H9 (cell line): ENCODE data around the gene SET. TPM values are rescaled to one million over a fixed set of nuclear protein-coding genes. Genes with fewer than 3 reads are reported as not detected.

Source experiments
- DNase-seq: peaks from one replicate; pipeline ENCODE4 v3.0.0-alpha.2; 2017
- H2AFZ ChIP-seq: one replicate; pipeline ENCODE4 v1.6.1; 2013; ENCODE audit warnings: mild to moderate bottlenecking, low read length, control low read depth, moderate library complexity
- H2AK5ac ChIP-seq: 2 replicates; pipeline ENCODE4 v1.6.1; 2013; ENCODE audit warnings: low read length, control low read depth, mixed read lengths; ENCODE audit not compliant: insufficient read length
- H2BK120ac ChIP-seq: one replicate; pipeline ENCODE4 v1.6.1; 2013; ENCODE audit warnings: low read depth, mild to moderate bottlenecking, low read length, control low read depth, inconsistent platforms; ENCODE audit not compliant: poor library complexity, severe bottlenecking
- H2BK12ac ChIP-seq: 2 replicates; pipeline ENCODE4 v1.6.1; 2013; ENCODE audit warnings: low read length, control low read depth, mixed read lengths, low read depth; ENCODE audit not compliant: insufficient read length
- H2BK15ac ChIP-seq: 2 replicates; pipeline ENCODE4 v1.6.1; 2013; ENCODE audit warnings: low read depth, low read length, control low read depth
- H2BK20ac ChIP-seq: one replicate; pipeline ENCODE4 v1.6.1; 2013; ENCODE audit warnings: low read depth, mild to moderate bottlenecking, low read length, control low read depth, inconsistent platforms; ENCODE audit not compliant: poor library complexity, severe bottlenecking
- H2BK5ac ChIP-seq: 2 replicates; pipeline ENCODE4 v1.6.1; 2013; ENCODE audit warnings: low read length, control low read depth, mixed read lengths; ENCODE audit not compliant: insufficient read length
- H3K14ac ChIP-seq: 2 replicates; pipeline ENCODE4 v1.6.1; 2013; ENCODE audit warnings: low read length, control low read depth; ENCODE audit not compliant: insufficient read depth
- H3K18ac ChIP-seq: 2 replicates; pipeline ENCODE4 v1.6.1; 2013; ENCODE audit warnings: low read depth, mild to moderate bottlenecking, mixed read lengths, low read length, control low read depth; ENCODE audit not compliant: insufficient read length
- H3K23ac ChIP-seq: 2 replicates; pipeline ENCODE4 v1.6.1; 2013; ENCODE audit warnings: low read length, control low read depth, mixed read lengths, low read depth; ENCODE audit not compliant: insufficient read length
- H3K23me2 ChIP-seq: 2 replicates; pipeline ENCODE4 v1.6.1; 2013; ENCODE audit warnings: low read depth, mild to moderate bottlenecking, mixed read lengths, low read length, control low read depth; ENCODE audit not compliant: insufficient read length, poor library complexity, severe bottlenecking
- H3K27ac ChIP-seq: 2 replicates; pipeline ENCODE4 v1.5.1; 2013; ENCODE audit warnings: low read length, control low read depth, mixed read lengths, low read depth; ENCODE audit not compliant: insufficient read length
- H3K27me3 ChIP-seq: 2 replicates; pipeline ENCODE4 v1.6.1; 2013; ENCODE audit warnings: low read length, control low read depth, inconsistent platforms; ENCODE audit not compliant: insufficient read depth
- H3K4ac ChIP-seq: 2 replicates; pipeline ENCODE4 v1.6.1; 2013; ENCODE audit warnings: low read depth, mild to moderate bottlenecking, control low read depth, inconsistent platforms, low read length, moderate library complexity
- H3K4me1 ChIP-seq: 2 replicates; pipeline ENCODE4 v1.6.1; 2013; ENCODE audit warnings: low read length, control low read depth, inconsistent platforms; ENCODE audit not compliant: insufficient read depth
- H3K4me2 ChIP-seq: 2 replicates; pipeline ENCODE4 v1.6.1; 2013; ENCODE audit warnings: low read length, control low read depth, mixed read lengths; ENCODE audit not compliant: insufficient read length, insufficient read depth
- H3K56ac ChIP-seq: 2 replicates; pipeline ENCODE4 v1.6.1; 2013; ENCODE audit warnings: low read depth, mild to moderate bottlenecking, mixed read lengths, low read length, control low read depth; ENCODE audit not compliant: insufficient read length
- H3K79me1 ChIP-seq: 2 replicates; pipeline ENCODE4 v1.6.1; 2013; ENCODE audit warnings: low read depth, mild to moderate bottlenecking, moderate library complexity, low read length, control low read depth, inconsistent platforms; ENCODE audit not compliant: insufficient read depth, poor library complexity, severe bottlenecking
- H3K79me2 ChIP-seq: 2 replicates; pipeline ENCODE4 v1.6.1; 2013; ENCODE audit warnings: low read length, control low read depth, inconsistent platforms; ENCODE audit not compliant: insufficient read depth
- H3K9ac ChIP-seq: 2 replicates; pipeline ENCODE4 v1.6.1; 2013; ENCODE audit warnings: low read length, control low read depth, mixed read lengths; ENCODE audit not compliant: insufficient read length; ENCODE audit errors: extremely low read depth
- H3K9me3 ChIP-seq: one replicate; pipeline ENCODE4 v1.6.1; 2013; ENCODE audit warnings: low read depth, low read length, inconsistent platforms; ENCODE audit not compliant: control insufficient read depth
- H3T11ph ChIP-seq: one replicate; pipeline ENCODE4 v1.6.1; 2013; ENCODE audit warnings: mild to moderate bottlenecking, low read length, control low read depth, inconsistent platforms
- H4K20me1 ChIP-seq: one replicate; pipeline ENCODE4 v1.6.1; 2013; ENCODE audit not compliant: control insufficient read depth, insufficient read length, insufficient read depth
- H4K5ac ChIP-seq: 2 replicates; pipeline ENCODE4 v1.6.1; 2013; ENCODE audit warnings: low read depth, mild to moderate bottlenecking, mixed read lengths, low read length, control low read depth; ENCODE audit not compliant: insufficient read length
- H4K8ac ChIP-seq: replicated peaks from 2 replicates; pipeline ENCODE4 v1.6.1; 2013; ENCODE audit warnings: low read length, control low read depth, mixed read lengths, low read depth; ENCODE audit not compliant: insufficient read length
- H4K91ac ChIP-seq: 2 replicates; pipeline ENCODE4 v1.6.1; 2013; ENCODE audit warnings: low read depth, mild to moderate bottlenecking, moderate library complexity, mixed read lengths, low read length, control low read depth; ENCODE audit not compliant: insufficient read length
- H3K27ac Mint-ChIP-seq, 3 experiments: 2 replicates in 2 of 3; 3 replicates in 1 of 3; pipeline ENCODE4 v1.8.0; 2020 to 2021; ENCODE audit warnings: mixed read lengths in 3 of 3, mild to moderate bottlenecking in 1 of 3, moderate library complexity in 1 of 3
- H3K27me3 Mint-ChIP-seq: 2 replicates; pipeline ENCODE4 v1.8.0; 2021; ENCODE audit warnings: low read depth, mild to moderate bottlenecking, moderate library complexity, mixed read lengths
- H3K36me3 Mint-ChIP-seq, 3 experiments: 2 replicates in 2 of 3; 3 replicates in 1 of 3; pipeline ENCODE4 v1.8.0; 2020 to 2021; ENCODE audit warnings: low read depth in 3 of 3, mixed read lengths in 3 of 3; ENCODE audit not compliant: insufficient read depth in 1 of 3
- H3K4me1 Mint-ChIP-seq, 2 experiments: 2 replicates each; pipeline ENCODE4 v1.8.0; 2020; ENCODE audit warnings: mixed read lengths in 2 of 2
- H3K4me3 Mint-ChIP-seq, 2 experiments: 2 replicates in 1 of 2; 3 replicates in 1 of 2; pipeline ENCODE4 v1.8.0; 2020 to 2021; ENCODE audit warnings: mild to moderate bottlenecking in 2 of 2, mixed read lengths in 2 of 2, moderate library complexity in 1 of 2
- H3K9me3 Mint-ChIP-seq, 2 experiments: 2 replicates in 1 of 2; 3 replicates in 1 of 2; pipeline ENCODE4 v1.8.0; 2020; ENCODE audit warnings: mild to moderate bottlenecking in 2 of 2, mixed read lengths in 2 of 2, moderate library complexity in 1 of 2
- WGBS: extraction: QIAGEN DNeasy Blood & Tissue Kit; methylation state at CpG from one replicate; pipeline ENCODE4 v1.1.7; 2013; ENCODE audit warnings: missing lambda C conversion rate, low lambda C conversion rate, mixed read lengths; ENCODE audit not compliant: insufficient read length; ENCODE audit errors: extremely low coverage; 5-methylcytosine and 5-hydroxymethylcytosine counted together
- total RNA-seq: library from RNA; stranded (reverse); gene quantifications from 2 replicates; pipeline ENCODE4 v1.2.1, GENCODE V29; 2021
- TF ChIP-seq, protein P1 (sequence below): fragments of 200-600 bp; sonication (generic); conservative IDR thresholded peaks from 3 replicates; pipeline ENCODE4 v1.8.0; 2021; ENCODE audit warnings: antibody characterized with exemption, mild to moderate bottlenecking

The SET gene
- total RNA-seq, 1 experiment from 2014 or later = 1,148 TPM

- no peak overlapping the region for H3K56ac ChIP-seq
- TF ChIP-seq, protein P1, sequence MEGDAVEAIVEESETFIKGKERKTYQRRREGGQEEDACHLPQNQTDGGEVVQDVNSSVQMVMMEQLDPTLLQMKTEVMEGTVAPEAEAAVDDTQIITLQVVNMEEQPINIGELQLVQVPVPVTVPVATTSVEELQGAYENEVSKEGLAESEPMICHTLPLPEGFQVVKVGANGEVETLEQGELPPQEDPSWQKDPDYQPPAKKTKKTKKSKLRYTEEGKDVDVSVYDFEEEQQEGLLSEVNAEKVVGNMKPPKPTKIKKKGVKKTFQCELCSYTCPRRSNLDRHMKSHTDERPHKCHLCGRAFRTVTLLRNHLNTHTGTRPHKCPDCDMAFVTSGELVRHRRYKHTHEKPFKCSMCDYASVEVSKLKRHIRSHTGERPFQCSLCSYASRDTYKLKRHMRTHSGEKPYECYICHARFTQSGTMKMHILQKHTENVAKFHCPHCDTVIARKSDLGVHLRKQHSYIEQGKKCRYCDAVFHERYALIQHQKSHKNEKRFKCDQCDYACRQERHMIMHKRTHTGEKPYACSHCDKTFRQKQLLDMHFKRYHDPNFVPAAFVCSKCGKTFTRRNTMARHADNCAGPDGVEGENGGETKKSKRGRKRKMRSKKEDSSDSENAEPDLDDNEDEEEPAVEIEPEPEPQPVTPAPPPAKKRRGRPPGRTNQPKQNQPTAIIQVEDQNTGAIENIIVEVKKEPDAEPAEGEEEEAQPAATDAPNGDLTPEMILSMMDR = 0 out of 3 replicates have a peak, but pooled peaks have one; percentile 14
- H4K91ac ChIP-seq = no peak overlapping the region
- no CpG with 5 or more reads among the region's 30 CpGs for WGBS
- H2AK5ac ChIP-seq = no peak overlapping the region
- H2AFZ ChIP-seq = no peak overlapping the region
- H3K4me1 ChIP-seq = no peaks in the 10 kb centered on the region; the same call in 1 of the 2 replicates
- no peak overlapping the region for H3K4ac ChIP-seq
- no peak overlapping the region for H3K9ac ChIP-seq
- Mint-ChIP-seq H3K36me3 (peaks cover 4 to 44% (median 31%) of the 10 kb centered on the region in 3 experiments; a peak in 6 of 7 replicates), H3K4me1 (peaks cover 17 to 20% of the 10 kb centered on the region in 2 experiments), H3K27me3 (no peaks in the 10 kb centered on the region; the same call in 1 of the 2 replicates), H3K4me3 (no peak overlapping the region; a peak in 1 of 5 replicates), H3K9me3 (no peaks in the 10 kb centered on the region; a peak in 2 of 5 replicates), H3K27ac (peak overlapping the region in 1 of 3 experiments; percentile 31; a peak in 2 of 7 replicates)
- no peaks in the 10 kb centered on the region for H3K79me1 ChIP-seq
- H3K27ac ChIP-seq = no peak overlapping the region
- no peak overlapping the region for H3K23ac ChIP-seq
- no peaks in the 10 kb centered on the region for H3K27me3 ChIP-seq
- no peak overlapping the region for H3T11ph ChIP-seq
- no peak overlapping the region for H3K4me2 ChIP-seq
- H4K20me1 ChIP-seq = no peaks in the 10 kb centered on the region
- H3K14ac ChIP-seq = no peak overlapping the region
- no peak overlapping the region for H2BK20ac ChIP-seq
- H2BK15ac ChIP-seq = no peak overlapping the region
- no peaks in the 10 kb centered on the region for H3K79me2 ChIP-seq
- H4K8ac ChIP-seq = no peak overlapping the region
- DNase-seq = no peak
- H4K5ac ChIP-seq = no peak overlapping the region
- no peak overlapping the region for H3K18ac ChIP-seq
- no peak overlapping the region for H2BK12ac ChIP-seq
- H3K23me2 ChIP-seq = peaks cover 4% of the 10 kb centered on the region
- no peak overlapping the region for H2BK5ac ChIP-seq
- no peak overlapping the region for H2BK120ac ChIP-seq
- H3K9me3 ChIP-seq = no peaks in the 10 kb centered on the region
These were observed 31.0 kb downstream of the SET start for GRCh38 chr9:128719919-128720605.
